GM20431 (cell line): ENCODE results near the gene NAP1L1.

Source experiments
- in situ Hi-C: fragments of 300-500 bp; cut with MseI, MboI; formaldehyde crosslinking; loops from one replicate; pipeline ENCODE4 v1.15.0; 2020; ENCODE audit warnings: low sequenced_read_pairs; ENCODE audit not compliant: unreplicated experiment

The NAP1L1 gene

GRCh38 chr12:76043377-76043776, 41.1 kb downstream of the NAP1L1 start:
- in situ Hi-C loops: no loop called here

GRCh38 chr12:76042147-76042546, 42.3 kb downstream of the NAP1L1 start:
- in situ Hi-C loops: no loop called here

- in situ Hi-C loops: no loop called here
These were observed 43.1 kb downstream of the NAP1L1 start for GRCh38 chr12:76041406-76041805.

GRCh38 chr12:76040461-76040860, 44.0 kb downstream of the NAP1L1 start:
- in situ Hi-C loops: no loop called here

DNA sequence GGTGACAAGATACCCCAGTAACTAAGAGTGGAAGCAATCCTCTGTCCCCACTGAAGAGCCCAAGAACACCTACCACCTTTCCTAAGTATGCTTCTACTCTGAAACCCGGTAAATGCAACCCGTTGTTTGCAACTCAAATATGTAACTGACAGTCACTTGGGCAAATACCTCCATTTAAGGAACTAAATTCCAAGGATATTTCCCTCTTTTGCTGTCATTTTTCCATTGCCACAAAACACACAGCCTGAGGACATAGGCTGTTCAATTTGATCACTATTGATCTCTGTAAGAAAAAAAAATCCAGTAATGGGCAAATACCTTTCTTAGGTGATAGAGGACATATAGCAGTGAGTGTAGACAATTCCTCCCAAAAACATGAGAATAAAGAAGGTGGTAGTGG, 46.3 kb downstream of the NAP1L1 start:
- in situ Hi-C loops: loop anchor here (10.0 kb wide), 1 partner anchor 503 kb away; no protein-coding TSS in a partner anchor

GRCh38 chr12:76037130-76038103, 47.1 kb downstream of the NAP1L1 start:
- in situ Hi-C loops: loop anchor here (10.0 kb wide), 1 partner anchor 503 kb away; no protein-coding TSS in a partner anchor

- in situ Hi-C loops: loop anchor here (10.0 kb wide), 1 partner anchor 500 kb away; no protein-coding TSS in a partner anchor
These were observed 49.4 kb downstream of the NAP1L1 start for GRCh38 chr12:76035045-76035444.

- in situ Hi-C loops: loop anchor here (10.0 kb wide), 1 partner anchor 499 kb away; no protein-coding TSS in a partner anchor
These were observed 51.1 kb downstream of the NAP1L1 start for GRCh38 chr12:76033081-76034011.

- in situ Hi-C loops: loop anchor here (10.0 kb wide), 1 partner anchor 498 kb away; no protein-coding TSS in a partner anchor
These were observed 52.2 kb downstream of the NAP1L1 start for GRCh38 chr12:76032043-76032981.

GRCh38 chr12:76031414-76032042, 53.0 kb downstream of the NAP1L1 start, which contains the start of gene PHLDA1:
PHLDA1 (minus strand) TSS chr12:76031776.
- in situ Hi-C loops: loop anchor here (10.0 kb wide), 1 partner anchor 497 kb away; no protein-coding TSS in a partner anchor

DNA sequence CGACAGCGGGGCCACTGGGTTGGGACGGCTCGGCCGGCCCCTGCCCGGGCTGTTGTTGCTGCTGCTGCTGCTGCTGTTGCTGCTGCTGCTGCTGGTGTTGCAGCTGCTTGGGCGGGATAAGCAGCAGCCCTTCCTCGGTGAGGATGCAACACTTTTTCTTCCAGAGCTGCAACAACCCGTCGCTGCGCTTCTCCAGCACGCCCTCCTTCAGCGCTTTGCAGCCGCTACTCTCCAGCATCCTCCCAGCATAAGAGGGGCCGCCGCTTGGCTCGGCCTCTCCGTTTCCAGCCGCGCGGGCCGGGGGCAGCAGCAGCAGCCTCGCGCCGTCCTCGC, 53.4 kb downstream of the NAP1L1 start:
- in situ Hi-C loops: loop anchor here (10.0 kb wide), 1 partner anchor 496 kb away; no protein-coding TSS in a partner anchor

DNA sequence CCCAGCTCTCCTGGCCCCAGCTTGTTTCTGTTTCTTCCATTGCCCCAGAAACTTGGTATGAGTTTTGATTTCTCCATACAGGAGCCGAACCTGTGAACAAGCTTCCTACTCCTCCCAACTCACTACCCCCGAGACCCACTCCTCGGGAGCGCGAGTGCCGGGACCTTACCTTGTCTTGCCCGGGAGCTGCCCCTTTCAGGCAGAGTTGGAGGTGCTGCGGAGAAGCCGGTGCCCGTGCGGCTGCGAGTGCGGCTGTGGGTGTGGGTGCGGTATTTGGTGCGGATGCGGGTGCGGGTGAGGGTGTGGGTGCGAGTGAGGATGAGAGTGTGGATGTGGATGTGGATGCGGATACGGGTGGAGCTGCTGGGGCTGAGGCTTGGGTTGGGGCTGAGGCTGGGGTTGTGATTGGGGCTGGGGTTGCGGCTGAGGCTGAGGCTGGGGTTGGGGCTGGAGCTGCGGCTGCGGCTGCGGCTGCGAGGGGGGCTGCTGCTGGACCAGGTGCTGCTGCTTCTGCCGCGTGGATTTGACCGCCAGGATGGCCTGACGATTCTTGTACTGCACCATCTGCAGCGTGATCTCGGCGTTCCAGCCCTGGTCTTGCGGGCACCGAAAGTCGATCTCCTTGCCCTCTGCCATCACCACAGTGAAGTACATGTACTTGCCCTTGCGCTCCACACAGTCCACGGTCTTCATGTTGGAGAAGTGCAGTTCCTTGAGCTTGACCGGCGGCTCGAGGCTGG, 54.0 kb downstream of the NAP1L1 start:
- in situ Hi-C loops: loop anchor here (10.0 kb wide), 1 partner anchor 496 kb away; no protein-coding TSS in a partner anchor

DNA sequence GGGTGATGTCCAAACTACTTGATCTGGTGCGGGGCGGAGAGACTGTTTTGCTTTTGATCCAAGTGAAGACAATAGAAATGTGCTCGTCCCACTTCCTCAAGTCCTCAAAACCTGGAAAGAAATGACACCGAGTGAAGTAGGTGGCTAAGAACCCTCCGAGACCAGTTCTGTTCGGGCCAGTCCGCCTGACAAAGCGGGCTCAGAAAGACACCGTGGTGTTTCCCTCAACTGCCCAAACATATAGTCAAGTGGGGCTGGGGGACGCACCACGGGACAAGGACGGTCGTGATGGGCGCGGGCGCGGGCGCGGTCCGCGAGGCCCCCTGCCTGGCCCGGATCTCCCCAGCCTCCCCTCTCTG, 54.5 kb downstream of the NAP1L1 start:
- in situ Hi-C loops: loop anchor here (10.0 kb wide), 1 partner anchor 495 kb away; no protein-coding TSS in a partner anchor

DNA sequence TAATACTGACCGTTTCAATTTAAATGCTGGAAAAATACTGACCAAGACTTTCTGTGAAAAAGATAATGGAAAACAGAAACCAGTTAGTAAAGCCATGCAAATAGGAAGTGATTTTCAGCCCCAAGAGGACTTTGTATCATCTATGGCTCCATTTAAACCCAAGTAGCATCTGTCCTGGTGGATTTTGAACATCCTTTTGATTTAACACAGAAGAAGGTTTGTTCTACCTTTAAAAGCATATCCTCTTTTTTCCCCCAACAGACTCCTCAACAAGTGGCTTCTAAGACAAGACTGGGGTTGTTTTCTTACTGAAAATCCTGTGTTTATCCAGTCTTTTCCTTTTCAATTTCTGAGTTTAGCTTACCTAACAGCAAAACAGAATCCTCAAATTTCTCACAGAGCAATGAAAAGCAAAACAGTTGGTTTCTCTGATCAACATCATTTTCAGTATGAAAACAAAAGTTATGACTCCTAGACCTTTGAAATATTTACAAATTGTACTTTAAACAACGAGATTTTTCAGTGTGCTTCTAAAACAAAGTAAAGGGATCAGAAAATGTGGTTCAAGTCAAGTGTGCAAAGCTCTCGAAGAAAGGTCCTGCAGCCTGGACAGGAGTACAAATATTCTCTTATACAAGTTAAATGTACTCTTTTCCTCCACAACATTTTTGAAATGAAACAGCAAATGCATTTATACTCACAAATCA, 55.8 kb downstream of the NAP1L1 start:
- in situ Hi-C loops: no loop called here

DNA sequence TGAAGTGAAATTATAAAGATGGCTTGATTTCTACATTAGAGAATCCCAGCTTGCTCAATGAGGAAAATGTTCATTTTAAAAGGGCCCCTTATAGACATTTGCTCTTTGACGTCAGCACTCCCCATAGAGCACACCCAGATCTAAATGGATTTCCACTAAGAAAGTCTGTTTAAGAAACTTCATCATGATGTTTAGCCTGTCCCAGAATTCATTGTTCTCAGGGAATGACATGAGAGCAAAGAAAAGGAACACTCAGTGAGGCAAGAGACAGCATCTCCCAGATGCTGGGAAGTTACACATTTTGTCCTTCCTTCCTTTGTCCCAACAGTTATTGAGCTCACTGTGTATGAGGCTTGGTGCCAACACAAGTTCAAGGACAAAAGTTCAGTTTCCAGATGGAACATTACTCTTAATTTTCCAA, 57.8 kb downstream of the NAP1L1 start:
- in situ Hi-C loops: no loop called here

GRCh38 chr12:76025601-76026575, 58.6 kb downstream of the NAP1L1 start:
- in situ Hi-C loops: no loop called here
